Measurements from ENCODE around the gene CEP63.

GRCh38 chr3:134525293-134525692, 39.4 kb downstream of the CEP63 start:
- no peak for TF ChIP-seq EZH2 (IDR thresholded peaks at IDR 0.05; ENCODE audit: borderline replicate concordance)
- TF ChIP-seq CTCF (IDR thresholded peaks at IDR 0.05; ENCODE audit: poor library complexity) = no peak
- TF ChIP-seq EZH2phosphoT487 (IDR thresholded peaks at IDR 0.05; ENCODE audit: low read depth, severe bottlenecking, unreplicated experiment) = no peak

Measured in hepatocyte (in vitro differentiated cells).